Measurements from ENCODE around the gene SH2B3.

SH2B3 gene

GRCh38 chr12:111429828-111430432, 24.2 kb downstream of the SH2B3 start:
- peak; percentile 58 for DNase-seq

DNA sequence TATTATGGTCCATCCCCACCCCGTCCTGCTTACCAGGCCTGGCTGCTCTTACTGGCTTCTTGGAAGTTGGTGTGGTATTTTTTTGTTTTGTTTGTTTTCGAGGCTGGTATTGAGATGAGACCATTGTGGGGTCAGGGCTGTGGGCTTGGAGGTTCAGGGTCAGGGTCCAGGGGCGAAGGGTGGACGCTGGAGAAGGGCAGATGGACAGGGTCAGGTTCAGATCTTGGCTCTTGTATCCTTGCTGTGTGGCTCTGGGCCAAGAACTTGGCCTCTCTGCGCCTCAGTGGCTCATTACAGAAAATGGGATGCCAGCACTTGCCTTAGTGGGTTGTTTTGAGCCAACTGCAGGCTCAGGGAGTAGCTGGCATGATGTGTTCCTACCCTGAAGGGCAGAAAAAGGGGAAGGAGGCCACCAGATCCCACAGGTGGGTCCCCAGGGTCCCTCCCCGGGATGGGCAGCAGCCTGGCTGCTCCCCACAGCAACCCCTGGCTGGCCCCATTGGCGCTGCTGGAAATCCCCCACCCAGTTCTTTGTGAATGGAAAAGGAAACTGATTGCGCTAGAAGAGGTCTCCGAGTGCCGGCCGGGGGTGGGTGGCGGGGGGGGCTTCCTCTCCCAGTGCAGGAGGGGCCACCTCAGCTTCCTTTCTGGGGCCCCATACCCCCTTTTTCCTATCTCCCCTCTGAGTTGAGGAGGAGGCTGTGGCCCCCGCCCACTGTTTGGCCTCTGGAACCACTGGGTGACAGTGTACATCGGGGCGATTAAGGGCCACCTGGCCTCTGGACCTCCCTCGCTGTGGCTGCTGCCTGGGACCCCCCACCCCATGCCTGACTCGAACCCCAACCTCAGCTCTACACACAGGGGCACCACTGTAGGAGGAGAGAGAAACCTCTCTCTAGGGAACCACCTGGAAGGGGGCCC, 25.0 kb downstream of the SH2B3 start:
- DNase-seq, result peak; percentile 64

DNA sequence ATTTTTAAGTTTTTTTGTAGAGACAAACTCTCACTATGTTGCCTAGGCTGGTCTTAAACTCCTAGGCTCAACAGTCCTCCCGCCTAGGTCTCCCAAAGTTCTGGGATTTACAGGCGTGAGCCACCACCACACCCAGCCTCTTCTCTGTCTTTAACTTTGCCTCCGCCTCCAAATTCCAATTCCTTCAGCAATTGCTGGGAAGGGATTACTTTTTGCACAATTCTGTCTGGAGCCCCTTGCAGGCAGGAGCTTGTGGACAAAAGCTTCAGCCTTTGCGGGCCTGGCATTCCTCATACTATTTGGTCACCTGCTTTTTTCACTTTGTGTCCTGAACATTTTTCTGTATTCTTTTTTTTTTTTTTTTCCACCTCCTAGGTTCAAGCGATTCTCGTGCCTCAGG, 26.0 kb downstream of the SH2B3 start:
- no peak for DNase-seq

GRCh38 chr12:111434049-111434448, 28.3 kb downstream of the SH2B3 start:
- no peak for DNase-seq

DNA sequence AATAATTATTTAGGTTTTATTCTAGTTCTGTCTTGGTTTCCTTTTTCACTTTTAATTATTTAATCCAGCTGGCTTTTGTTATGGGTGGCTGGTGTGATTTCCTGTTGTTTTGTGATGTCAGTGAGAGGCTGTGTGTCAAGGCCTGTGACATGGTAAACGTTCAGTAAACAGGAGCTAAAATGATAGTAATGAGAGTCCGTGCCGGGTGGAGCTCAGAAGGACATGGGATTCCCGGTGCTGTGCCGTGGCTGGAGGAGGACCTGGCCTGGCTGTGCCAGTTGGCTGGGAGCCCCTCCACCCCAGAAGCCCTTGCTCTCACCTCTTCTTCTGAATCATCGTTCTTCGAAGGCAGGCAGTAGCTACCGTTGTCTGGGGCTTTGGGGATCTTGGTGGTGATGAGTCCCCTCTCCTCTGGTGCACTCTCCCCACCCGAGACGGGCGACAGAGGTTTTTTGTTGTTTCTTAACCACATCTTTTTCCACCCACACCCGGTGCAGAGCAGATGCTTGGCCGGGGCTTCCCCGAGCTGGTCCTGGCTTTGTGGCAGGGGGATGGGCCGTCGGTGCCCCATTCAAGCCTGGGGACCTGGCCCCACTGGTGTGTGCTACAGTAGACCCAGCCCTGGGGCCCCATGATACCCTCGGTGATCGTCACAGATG, 29.1 kb downstream of the SH2B3 start:
- DNase-seq, result peak; percentile 78

DNA sequence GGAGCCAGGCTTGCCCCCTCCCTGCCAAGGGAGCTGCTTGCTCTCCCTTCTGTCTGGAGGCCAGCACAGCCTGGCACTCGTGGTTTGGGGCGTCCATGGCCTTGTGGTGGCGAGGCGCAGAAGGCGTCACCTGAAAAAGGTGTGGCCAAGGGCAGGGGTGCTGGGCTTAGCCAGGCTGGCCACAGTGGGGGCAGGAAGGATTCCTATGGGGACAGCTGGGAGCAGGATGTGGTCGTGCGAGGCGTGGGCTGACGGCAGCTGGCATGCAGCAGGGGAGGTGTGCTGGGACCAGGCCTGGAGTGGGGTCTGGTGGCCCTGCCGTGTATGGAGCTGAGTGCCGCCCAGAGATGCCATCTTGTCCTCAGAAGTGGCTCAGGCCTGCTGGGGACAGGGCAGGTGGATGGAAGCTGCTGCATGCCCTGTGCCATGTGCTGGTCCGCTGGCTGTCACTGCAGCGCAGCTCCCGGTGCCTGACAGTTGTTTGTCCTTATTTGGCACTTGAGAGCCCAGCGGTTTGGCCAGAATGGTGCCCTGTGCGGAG, 30.0 kb downstream of the SH2B3 start:
- DNase-seq, result no peak

GRCh38 chr12:111436266-111436665, 30.5 kb downstream of the SH2B3 start:
- no peak for DNase-seq

- DNase-seq, result no peak
Observed at GRCh38 chr12:111436811-111437210, 31.1 kb downstream of the SH2B3 start.

DNA sequence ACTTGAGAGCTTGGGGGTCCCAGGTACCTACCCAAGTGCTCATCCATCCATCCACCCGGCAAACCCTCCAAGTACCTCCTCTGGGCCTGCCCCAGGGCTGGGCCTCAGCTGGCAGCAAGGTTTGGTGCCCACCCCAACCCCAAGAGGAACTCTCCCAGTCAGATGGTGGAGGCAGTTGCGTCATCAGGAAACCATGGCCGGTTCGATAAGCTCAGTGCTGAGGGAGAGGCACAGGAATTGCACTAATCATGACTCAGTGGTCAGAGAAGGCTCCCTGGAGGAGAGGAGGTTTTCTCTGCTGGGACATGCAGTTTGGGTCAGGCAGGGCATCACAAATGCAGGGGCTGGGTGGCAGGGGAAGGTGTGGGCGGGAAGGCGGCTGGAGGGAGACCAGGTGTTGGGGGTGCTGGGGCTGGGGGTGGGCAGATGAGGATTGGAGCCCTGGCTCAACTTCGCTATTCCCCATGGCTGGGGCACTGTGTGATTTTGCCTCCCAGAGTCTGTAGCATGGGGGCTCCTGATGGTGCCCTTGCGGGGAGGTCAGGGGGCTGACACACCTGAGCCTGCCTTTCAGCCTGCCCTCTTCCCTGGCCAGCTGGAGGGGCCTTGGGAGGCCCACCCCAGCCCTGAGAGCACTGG, 32.2 kb downstream of the SH2B3 start:
- DNase-seq, result no peak

DNA sequence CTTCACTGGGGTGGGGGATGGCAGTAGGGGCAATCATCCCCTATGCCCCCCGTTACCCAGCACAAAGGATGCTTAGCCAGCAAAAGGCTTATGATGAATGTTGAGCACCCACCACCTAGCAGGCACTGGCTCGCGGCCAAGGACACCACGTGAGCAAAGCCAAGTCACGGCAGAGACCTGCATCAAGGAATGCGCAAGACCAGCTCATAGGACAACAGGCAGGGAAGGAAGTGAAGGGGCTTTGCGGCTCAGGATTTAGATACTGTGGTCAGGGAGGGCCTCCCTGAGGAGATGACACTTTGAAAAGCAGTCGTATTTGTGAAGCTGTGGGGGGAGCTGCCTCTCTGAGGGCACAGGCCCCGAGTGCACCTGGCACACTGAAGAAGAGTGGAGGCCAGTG, 32.8 kb downstream of the SH2B3 start:
- DNase-seq, result no peak

DNA sequence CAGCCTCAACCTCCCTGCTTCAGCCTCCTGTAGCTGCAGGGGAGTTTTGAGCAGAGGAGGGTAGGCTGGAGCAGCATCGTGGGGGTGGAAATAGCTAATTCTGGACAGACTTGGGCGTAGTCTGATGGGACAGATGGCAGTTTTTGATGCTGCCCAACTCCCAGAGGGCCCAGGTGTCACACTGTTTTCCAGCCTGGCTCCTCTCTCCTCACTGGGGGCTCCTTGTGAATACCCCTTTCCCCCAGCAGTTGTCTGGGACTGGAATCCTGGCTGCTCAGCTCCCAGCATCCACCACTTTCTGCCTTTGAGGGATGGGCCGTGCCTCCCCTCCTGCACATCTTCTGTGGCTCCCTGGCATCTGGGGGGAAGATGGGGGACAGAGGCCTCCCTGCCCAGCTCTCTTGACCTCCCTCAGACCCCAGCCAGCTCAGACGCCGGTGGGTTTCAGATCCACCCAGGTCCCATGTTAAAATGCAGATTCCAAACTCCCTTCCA, 34.0 kb downstream of the SH2B3 start:
- no peak for DNase-seq

DNA sequence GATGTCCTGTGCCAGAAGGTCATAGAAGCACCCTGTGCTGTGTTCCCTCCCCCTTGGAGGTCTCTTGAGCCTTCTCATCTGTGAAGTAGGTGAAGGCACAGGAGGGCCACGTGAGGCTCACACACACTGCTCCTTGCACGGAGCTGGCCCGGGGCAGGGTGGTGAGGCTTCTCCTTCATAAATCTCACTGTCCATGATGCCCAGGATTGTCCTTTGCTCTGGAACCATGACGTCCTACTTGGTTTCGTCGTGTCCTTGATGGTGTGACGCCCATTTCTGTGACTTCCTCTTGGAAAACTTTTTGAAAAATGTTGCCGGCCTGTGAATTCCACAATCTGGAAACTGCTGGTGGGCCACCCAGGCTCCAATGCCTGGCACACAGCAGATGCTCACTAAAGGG, 34.4 kb downstream of the SH2B3 start:
- DNase-seq, result no peak

DNA sequence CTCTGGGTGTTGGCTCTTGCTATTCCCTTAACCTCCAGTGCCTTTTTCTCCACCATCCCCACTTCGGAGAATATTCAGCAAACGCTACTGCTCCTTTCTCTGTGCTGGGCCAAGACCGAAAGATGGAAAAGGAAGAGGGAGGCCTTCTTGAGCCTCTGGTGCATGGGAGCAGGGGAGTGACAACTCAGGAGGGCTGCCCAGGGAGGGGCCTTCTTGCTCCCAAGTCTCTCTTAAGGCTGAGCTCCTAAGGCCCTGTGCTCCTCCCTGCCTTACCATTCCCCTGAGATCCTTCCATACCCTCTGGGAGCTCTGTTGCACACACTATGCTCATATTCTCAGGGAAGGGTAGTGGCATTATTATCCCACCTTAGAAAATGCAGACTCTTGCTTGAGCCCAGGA, 34.9 kb downstream of the SH2B3 start:
- no peak for DNase-seq

DNA sequence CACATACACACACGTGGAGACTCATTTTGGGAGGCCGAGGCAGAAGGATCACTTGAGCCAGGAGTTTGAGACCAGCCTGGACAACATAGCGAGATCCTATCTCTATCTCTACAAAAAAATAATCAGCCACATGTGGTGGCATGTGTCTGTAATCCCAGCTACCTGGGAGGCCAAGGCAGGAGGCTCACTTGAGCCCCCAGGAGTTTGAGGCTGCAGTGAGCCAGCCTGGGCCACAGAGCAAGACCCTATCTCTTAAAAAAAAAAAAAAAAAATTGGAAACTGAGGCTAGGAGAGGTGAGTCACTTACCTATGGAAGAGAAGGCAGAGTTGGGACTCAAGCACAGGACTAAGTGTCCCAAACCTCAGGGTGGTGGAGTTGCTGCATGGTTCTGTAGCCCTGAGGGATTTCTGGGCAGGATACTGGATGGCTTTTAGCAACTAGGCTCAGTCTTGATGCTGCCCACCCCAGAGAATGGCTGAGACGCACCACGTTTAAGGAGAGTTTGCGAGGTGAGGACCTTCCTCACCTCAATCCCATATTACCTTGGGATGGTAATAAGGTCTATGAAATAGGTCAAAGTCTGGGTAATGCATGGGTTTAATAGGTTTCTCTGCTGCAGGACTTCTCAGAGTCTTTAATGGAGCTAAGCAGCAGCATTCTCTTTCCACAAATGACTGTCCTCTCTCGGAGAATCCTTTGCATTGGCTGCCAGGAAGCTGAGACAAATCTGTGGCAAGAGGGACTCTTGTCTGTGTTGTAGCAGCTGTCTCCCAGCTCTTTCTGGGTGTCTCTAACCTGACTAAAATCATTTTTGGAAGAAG, 35.6 kb downstream of the SH2B3 start:
- no peak for DNase-seq

DNA sequence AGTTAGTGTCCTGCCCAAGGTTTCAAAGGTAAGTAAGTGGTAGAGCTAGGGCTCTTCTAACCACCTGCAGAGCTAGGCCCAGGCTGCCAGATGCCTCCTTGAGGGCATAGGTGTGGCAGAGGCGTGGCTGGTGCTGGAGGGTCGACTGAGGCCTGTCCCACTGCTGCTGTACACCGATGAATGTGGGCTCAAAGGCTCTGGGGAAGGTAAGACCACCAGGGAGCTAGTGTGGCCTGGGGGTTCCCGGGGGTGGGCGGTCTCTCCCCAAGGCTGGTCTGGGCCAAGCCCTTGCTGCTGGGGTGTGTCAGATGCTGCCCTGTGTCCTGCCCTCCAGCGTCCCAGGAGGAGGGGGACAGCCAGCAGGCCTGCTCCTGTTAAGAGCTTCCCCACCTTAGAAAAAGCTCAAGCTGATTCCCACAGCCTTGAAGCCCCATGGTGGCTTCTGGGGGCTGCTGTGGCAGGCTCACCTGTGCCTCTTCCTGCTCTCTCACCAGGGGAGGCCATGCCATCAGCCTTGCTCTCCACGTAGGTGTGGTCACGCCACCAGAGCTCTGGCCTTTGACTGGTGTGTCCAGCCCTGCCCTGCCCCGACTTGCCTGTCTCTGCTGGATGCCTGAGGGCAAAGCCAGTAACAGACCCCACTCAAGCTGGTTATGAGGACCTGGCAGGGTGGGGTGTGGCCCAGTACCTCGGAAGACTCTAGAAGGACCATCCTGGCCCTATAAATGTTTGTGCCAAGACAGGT, 36.8 kb downstream of the SH2B3 start:
- no peak for DNase-seq

- no peak for DNase-seq
Observed at GRCh38 chr12:111443086-111443485, 37.4 kb downstream of the SH2B3 start.

- no peak for DNase-seq
Observed at GRCh38 chr12:111443586-111443985, 37.9 kb downstream of the SH2B3 start.

DNA sequence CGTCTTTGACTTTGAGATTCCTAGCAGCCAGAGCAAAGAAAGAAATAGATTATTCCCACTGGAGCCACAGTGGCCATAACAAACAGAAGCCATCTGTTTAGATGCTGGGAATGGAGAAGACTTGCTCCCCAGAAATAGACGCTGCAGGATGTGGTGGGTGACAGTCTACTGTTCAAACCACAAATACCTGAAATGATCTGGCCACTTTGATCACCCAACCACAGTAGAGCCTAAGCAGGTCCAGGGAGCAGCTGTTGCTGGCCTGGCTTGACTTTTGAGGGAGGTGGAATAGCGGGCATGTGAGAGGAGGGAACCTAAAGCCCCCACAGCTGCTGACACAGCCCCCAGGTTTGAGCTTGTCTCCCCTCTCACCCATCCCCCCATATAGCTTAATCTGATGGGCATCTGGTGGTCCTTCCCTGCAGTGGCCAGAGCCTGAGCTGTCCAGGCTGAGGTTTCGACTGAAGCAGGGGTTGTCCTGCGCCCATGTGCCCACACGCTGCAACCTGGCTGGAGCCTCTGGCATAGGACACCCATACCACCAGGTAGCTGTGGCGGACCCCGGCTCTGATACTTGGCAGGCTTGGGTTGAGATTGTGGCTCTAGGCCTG, 38.7 kb downstream of the SH2B3 start:
- no peak for DNase-seq

- DNase-seq, result peak; percentile 50
Observed at GRCh38 chr12:111444925-111445725, 39.4 kb downstream of the SH2B3 start.

All from activated T-cell treated with anti-CD3 and anti-CD28 coated beads for 4 hours (primary cell).